CD4-positive, alpha-beta memory T cell (primary cell): ENCODE data around the gene MAPKBP1. TPM values are rescaled to one million over a fixed set of nuclear protein-coding genes. Genes with fewer than 3 reads are reported as not detected.

ENCODE experiments used
- CTCF ChIA-PET: fragments of 350-600 bp; sonication (Branson Sonifier 250); formaldehyde crosslinking; loops from one replicate; lab custom pipeline; 2021; ENCODE audit warnings: inconsistent platforms; ENCODE audit not compliant: partially characterized antibody; lab: Charles Lee
- POLR2A ChIA-PET: fragments of 350-600 bp; sonication (Branson Sonifier 250); formaldehyde crosslinking; loops from one replicate; lab custom pipeline; 2021; ENCODE audit not compliant: partially characterized antibody; lab: Charles Lee
- DNase-seq, 5 donors: peaks; one replicate each; pipeline versions ENCODE4 v3.0.0 to v3.0.0-alpha.2; 2020 to 2022; ENCODE audit warnings: mixed read lengths in 1 of 5
- H3K27ac ChIP-seq: one replicate; pipeline ENCODE4 v1.7.0; 2013; ENCODE audit warnings: low read depth, low read length
- H3K27me3 ChIP-seq: 2 replicates; pipeline ENCODE4 v1.7.0; 2013; ENCODE audit warnings: mild to moderate bottlenecking, low read length, moderate library complexity; ENCODE audit not compliant: insufficient read depth
- H3K36me3 ChIP-seq: 2 replicates; pipeline ENCODE4 v1.7.0; 2013; ENCODE audit warnings: mild to moderate bottlenecking, low read length, moderate library complexity; ENCODE audit not compliant: insufficient read depth
- H3K4me1 ChIP-seq: 2 replicates; pipeline ENCODE4 v1.7.0; 2013; ENCODE audit warnings: mild to moderate bottlenecking, low read length, moderate library complexity; ENCODE audit not compliant: insufficient read depth
- H3K4me3 ChIP-seq, 2 donors: one replicate each; pipeline ENCODE4 v1.7.0; 2013; ENCODE audit warnings: low read length in 2 of 2, mild to moderate bottlenecking in 1 of 2
- H3K9me3 ChIP-seq, 2 donors: one replicate each; pipeline ENCODE4 v1.7.0; 2013; ENCODE audit warnings: low read length in 2 of 2, control low read depth in 1 of 2; ENCODE audit not compliant: control insufficient read depth in 1 of 2
- H3K27ac Mint-ChIP-seq, 7 donors: one replicate each; pipeline ENCODE4 v1.8.0; 2020 to 2021; ENCODE audit warnings: mixed read lengths in 7 of 7, mild to moderate bottlenecking in 6 of 7, inconsistent platforms in 3 of 7, moderate library complexity in 3 of 7
- H3K27me3 Mint-ChIP-seq, 2 donors: one replicate each; pipeline ENCODE4 v1.8.0; 2020 to 2021; ENCODE audit warnings: mixed read lengths in 2 of 2
- H3K36me3 Mint-ChIP-seq, 2 donors: one replicate each; pipeline ENCODE4 v1.8.0; 2020 to 2021; ENCODE audit warnings: mixed read lengths in 2 of 2, inconsistent platforms in 1 of 2, mild to moderate bottlenecking in 1 of 2
- H3K4me1 Mint-ChIP-seq, 4 donors: one replicate each; pipeline ENCODE4 v1.8.0; 2020 to 2021; ENCODE audit warnings: mixed read lengths in 4 of 4, mild to moderate bottlenecking in 1 of 4
- H3K4me3 Mint-ChIP-seq, 8 donors: one replicate each; pipeline ENCODE4 v1.8.0; 2020 to 2021; ENCODE audit warnings: mixed read lengths in 8 of 8, mild to moderate bottlenecking in 7 of 8, moderate library complexity in 6 of 8, inconsistent platforms in 3 of 8
- H3K9me3 Mint-ChIP-seq, 8 donors: one replicate each; pipeline ENCODE4 v1.8.0; 2020 to 2021; ENCODE audit warnings: mixed read lengths in 8 of 8, mild to moderate bottlenecking in 5 of 8, inconsistent platforms in 3 of 8, moderate library complexity in 1 of 8
- intact Hi-C: fragments of 100-400 bp; cut with micrococcal nuclease; formaldehyde crosslinking; loops from one replicate; pipeline ENCODE4 v1.15.1; 2023
- microRNA-seq: library from miRNA; unstranded; fragments of <30 nt; microRNA quantifications from one replicate; pipeline ENCODE4 v1.2.0, GENCODE V29; 2021; ENCODE audit warnings: borderline replicate concordance, borderline number of aligned reads, borderline microRNAs expressed, mixed read lengths
- polyA plus RNA-seq, 2 donors: library from polyadenylated mRNA; unstranded; fragments of 300-500 nt; fragmentation: Illumina TruSeq; gene quantifications; one replicate each; pipeline ENCODE4 v1.2.3, GENCODE V29; 2021
- total RNA-seq, 2 experiments: library from RNA; stranded (reverse); gene quantifications; one replicate each; pipeline ENCODE4 v1.2.3, GENCODE V29; 2021

The MAPKBP1 gene
- total and polyA plus RNA-seq, 4 experiments from 2014 or later: 0.87 to 42.6 (median 21.7) TPM

GRCh38 chr15:41876689-41877088 is 102.4 kb downstream of the MAPKBP1 start:
- H3K27ac ChIP-seq: no peak overlapping the region
- Mint-ChIP-seq H3K27ac (no peak overlapping the region), H3K36me3 (no peaks in the 10 kb centered on the region), H3K9me3 (peaks cover 0 to 2% (median 0%) of the 10 kb centered on the region in 8 donors), H3K4me3 (no peak overlapping the region), H3K27me3 (peaks cover 0 to 10% of the 10 kb centered on the region in 2 donors), H3K4me1 (peaks cover 0 to 8% (median 7%) of the 10 kb centered on the region in 4 donors)
- intact Hi-C loops: no loop called here
- H3K36me3 ChIP-seq: no peaks in the 10 kb centered on the region
- ChIA-PET CTCF (interaction anchor here (1.8 kb wide), 1 partner anchor 28 kb away, joined by 5 read pairs; no protein-coding TSS in a partner anchor), POLR2A (interaction anchor here (0.8 kb wide), 1 partner anchor 18 kb away, joined by 3 read pairs; no protein-coding TSS in a partner anchor)
- no peaks in the 10 kb centered on the region for H3K27me3 ChIP-seq
- no peaks in the 10 kb centered on the region for H3K9me3 ChIP-seq
- H3K4me1 ChIP-seq: peaks cover 3% of the 10 kb centered on the region
- H3K4me3 ChIP-seq: no peak overlapping the region
- DNase-seq: no peak

Small RNAs within 50 kb of the gene (microRNA-seq; reads per million reads assigned to microRNA genes)
- gene MIR4310: not detected

Other genes starting within 250 kb of the MAPKBP1 start
- gene RPAP1, start 230.2 kb upstream of the MAPKBP1 start, total RNA-seq: 10 to 100 TPM; 50.6 to 52.2 TPM
- gene RPAP1, start 230.2 kb upstream of the MAPKBP1 start, polyA plus RNA-seq: 10 to 100 TPM in 1 of 2 donors, 1 to 10 TPM in 1; 5.5 to 18.2 TPM
- gene TYRO3, start 215.3 kb upstream of the MAPKBP1 start, total RNA-seq: under 1 TPM; 0.17 to 0.36 TPM
- gene TYRO3, start 215.3 kb upstream of the MAPKBP1 start, polyA plus RNA-seq: under 1 TPM in 1 of 2 donors, not detected in 1; 0.11 TPM
- gene MGA, start 114.1 kb upstream of the MAPKBP1 start, total RNA-seq: 10 to 100 TPM; 70.1 to 74.9 TPM
- gene MGA, start 114.1 kb upstream of the MAPKBP1 start, polyA plus RNA-seq: 10 to 100 TPM in 1 of 2 donors, 1 to 10 TPM in 1; 6.6 to 20.7 TPM
- gene JMJD7, start 53.6 kb downstream of the MAPKBP1 start, total RNA-seq: 10 to 100 TPM; 75.0 to 78.5 TPM
- gene JMJD7, start 53.6 kb downstream of the MAPKBP1 start, polyA plus RNA-seq: 10 to 100 TPM; 18.7 to 28.0 TPM
- 10 to 100 TPM; 64.5 to 64.9 TPM for gene PLA2G4B, start 64.4 kb downstream of the MAPKBP1 start, total RNA-seq
- 1 to 10 TPM; 1.5 to 2.8 TPM for gene PLA2G4B, start 64.4 kb downstream of the MAPKBP1 start, polyA plus RNA-seq
- gene SPTBN5, start 119.6 kb downstream of the MAPKBP1 start, total RNA-seq: 1 to 10 TPM; 2.4 to 2.7 TPM
- gene SPTBN5, start 119.6 kb downstream of the MAPKBP1 start, polyA plus RNA-seq: under 1 TPM in 1 of 2 donors, not detected in 1; 0.03 TPM
- gene EHD4, start 198.1 kb downstream of the MAPKBP1 start, total RNA-seq: 10 to 100 TPM; 15.2 to 15.6 TPM
- gene EHD4, start 198.1 kb downstream of the MAPKBP1 start, polyA plus RNA-seq: 10 to 100 TPM; 13.9 to 16.4 TPM
- gene PLA2G4E, start 246.6 kb downstream of the MAPKBP1 start, total RNA-seq: not detected
- not detected for gene PLA2G4E, start 246.6 kb downstream of the MAPKBP1 start, polyA plus RNA-seq